Skeletal muscle cell (primary cell): ENCODE measurements around the gene CYP46A1.
A peak's percentile ranks its signal among the peaks of the same experiment; 100 is the strongest.

Experiments
- DNase-seq: peaks from one replicate; pipeline ENCODE4 v3.0.0-alpha.2; 2010; ENCODE audit warnings: low read depth
- H3K4me3 ChIP-seq: 2 replicates; pipeline ENCODE4 v1.5.1; 2011; ENCODE audit warnings: low read depth, mild to moderate bottlenecking, control low read depth, low read length, moderate library complexity

Gene CYP46A1

GRCh38 chr14:99671235-99672224 lies 12.6 kb upstream of the CYP46A1 start:
- H3K4me3 ChIP-seq: no peak overlapping the region
- no peak for DNase-seq

- no peak for DNase-seq
- H3K4me3 ChIP-seq: no peak overlapping the region
Observed at GRCh38 chr14:99672506-99673304, 11.4 kb upstream of the CYP46A1 start.

GRCh38 chr14:99673305-99674063 lies 10.6 kb upstream of the CYP46A1 start:
- no peak overlapping the region for H3K4me3 ChIP-seq
- DNase-seq: no peak

DNA sequence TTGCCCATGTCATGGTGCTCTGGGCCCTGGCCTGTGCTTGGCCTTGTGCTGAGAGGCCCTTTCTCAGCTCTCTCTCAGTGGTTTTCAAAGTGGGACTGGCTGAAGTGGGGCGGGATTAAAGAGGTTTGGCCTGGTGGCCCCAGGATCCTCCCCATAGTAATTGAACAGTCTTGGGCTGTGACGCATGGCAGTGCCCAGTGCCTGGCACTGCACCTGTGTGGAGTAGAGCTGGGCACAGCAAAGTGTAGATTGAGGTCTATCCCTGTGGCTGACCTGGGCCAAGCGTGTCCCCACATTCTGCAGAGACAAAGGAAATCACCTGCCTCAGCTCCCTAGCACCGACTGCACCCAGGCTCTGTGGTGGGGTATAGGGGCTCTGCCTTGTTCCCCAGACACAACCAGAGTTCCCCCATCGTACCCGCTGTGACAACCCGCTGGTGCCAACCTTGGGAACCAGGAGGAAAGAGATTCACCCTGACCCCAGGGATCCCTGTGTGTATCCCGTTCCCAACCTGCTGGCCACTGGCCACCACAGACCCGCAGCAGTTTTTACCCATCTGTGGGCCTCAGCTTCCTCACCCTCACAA lies 9.9 kb upstream of the CYP46A1 start:
- no peak for DNase-seq
- no peak overlapping the region for H3K4me3 ChIP-seq

GRCh38 chr14:99674776-99675381 lies 9.2 kb upstream of the CYP46A1 start:
- H3K4me3 ChIP-seq: no peak overlapping the region
- no peak for DNase-seq

GRCh38 chr14:99675382-99675835 lies 8.7 kb upstream of the CYP46A1 start:
- no peak for DNase-seq
- H3K4me3 ChIP-seq: no peak overlapping the region

GRCh38 chr14:99675951-99676350 lies 8.1 kb upstream of the CYP46A1 start:
- no peak overlapping the region for H3K4me3 ChIP-seq
- DNase-seq: no peak

DNA sequence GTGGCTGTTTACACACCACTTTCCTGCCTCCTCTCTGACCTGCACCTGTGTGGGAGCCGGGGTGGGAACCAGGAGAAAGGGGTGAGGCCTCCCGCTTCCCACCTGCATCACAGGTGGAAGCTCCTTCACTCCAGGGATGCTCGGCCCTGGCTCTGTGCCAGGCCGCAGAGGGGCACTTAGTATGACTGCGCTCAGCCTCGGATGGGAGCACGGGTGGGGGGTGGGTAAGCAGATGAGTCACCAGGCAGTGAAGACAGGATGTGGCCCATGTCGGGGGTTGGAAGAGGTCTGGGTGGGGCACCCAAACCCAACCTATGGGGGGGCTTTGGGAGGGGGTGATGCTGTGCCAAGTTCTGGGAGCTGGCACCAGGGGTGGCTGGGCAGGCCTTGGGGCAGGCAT lies 7.4 kb upstream of the CYP46A1 start:
- DNase-seq: no peak
- no peak overlapping the region for H3K4me3 ChIP-seq

DNA sequence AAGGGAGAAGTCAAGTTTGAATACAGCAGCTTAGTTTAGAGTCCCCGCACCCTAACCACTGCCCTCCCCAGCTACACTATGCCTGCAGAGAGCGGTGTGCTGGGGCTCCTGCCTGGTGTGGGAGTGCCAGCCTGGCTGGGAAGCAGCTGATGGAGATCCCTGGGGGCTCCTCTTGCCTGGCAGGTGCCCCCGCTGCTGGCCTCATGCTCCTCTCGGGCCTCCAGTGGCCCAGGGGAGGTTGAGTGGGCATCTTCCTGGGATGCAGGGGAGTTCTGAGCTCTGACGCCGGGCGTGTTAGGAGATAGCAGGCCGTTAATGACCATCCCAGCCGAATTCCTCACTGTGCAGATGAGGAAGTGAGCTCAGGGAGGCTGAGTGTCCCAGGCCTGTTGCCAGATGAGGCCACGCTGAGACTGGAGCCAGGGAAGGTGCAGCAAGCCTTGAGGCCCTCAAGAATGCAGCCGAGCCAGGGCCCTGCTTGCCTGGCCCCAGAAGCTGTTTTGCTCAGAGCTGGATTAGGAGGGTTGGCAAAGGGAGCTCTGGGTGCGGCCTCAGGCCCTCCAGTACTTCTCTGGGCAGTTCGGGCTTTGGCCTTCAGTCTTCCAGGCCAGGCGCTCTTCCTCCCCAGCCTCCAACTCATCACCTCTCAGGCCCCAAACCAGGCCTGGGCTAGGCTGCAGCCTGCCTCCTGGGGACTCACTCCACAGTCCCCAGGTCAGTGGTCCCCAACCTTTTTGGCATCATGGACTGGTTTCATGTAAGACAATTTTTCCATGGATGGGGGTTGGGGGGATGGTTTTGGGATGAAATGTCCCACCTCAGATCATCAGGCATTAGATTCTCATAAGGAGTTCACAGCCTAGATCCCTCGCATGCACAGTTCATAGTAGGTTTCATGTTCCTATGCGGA lies 6.6 kb upstream of the CYP46A1 start:
- H3K4me3 ChIP-seq: no peak overlapping the region
- no peak for DNase-seq

GRCh38 chr14:99678198-99678597 lies 5.9 kb upstream of the CYP46A1 start:
- H3K4me3 ChIP-seq: no peak overlapping the region
- DNase-seq: no peak

DNA sequence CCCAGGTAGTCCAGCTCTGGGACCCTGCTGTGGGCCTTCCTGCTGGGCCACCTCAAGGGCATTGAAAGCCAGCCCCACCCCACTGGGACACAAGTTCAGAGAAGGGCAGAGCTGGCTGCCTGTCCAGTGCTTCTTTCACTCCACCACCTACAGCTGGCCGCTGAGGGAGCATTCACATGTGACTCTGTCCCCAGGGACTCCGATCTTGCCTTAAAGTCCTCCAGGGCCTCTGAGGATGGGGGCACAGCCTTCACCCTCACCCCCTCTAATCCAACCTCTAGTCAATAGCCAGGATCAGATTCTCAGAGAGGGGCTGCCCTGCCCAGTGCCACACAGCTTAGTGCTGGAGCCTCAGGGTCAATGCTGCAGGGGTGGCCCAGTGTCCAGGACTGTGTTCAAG lies 5.0 kb upstream of the CYP46A1 start:
- H3K4me3 ChIP-seq: no peak overlapping the region
- DNase-seq: no peak

DNA sequence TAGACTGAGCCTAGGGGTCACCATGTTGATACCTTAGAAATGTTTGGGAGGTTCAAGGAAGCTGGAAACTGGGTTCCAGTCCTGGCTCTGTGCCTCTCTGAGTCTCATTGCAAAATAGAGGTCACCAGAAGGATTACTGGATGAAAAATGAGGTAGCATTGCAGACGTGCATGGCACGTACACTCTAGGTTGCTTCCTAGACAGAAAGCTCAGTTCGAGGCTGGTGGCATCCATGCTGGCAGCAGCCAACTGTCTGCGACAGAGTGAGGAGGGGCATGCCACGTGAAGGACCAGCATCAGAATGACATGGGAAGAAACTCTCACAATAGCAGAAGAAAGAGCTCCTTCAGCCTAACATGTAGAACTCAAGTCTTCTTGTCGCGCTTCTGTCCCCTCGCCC lies 4.6 kb upstream of the CYP46A1 start:
- no peak for DNase-seq
- no peak overlapping the region for H3K4me3 ChIP-seq

DNA sequence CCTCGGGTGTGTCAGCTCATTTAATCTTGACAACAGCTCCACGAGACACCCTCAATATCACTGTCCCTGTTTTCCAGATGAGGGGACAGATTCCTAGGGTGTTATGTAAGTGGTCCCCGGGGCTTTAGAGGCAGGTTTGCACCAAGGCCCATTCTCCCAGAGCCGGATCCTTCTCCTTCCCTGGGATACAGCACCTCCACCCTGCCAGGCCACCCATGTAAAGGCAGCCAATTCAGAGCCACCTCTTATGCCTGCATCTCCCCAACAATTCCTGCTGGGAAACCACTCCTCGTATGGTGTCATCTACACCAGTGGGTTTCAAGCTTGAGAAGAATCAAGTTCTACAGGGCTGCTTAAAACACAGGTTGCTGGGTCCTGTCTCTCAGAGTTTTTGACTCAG lies 4.1 kb upstream of the CYP46A1 start:
- no peak for DNase-seq
- H3K4me3 ChIP-seq: no peak overlapping the region

GRCh38 chr14:99681101-99681831 lies 2.8 kb upstream of the CYP46A1 start:
- no peak for DNase-seq
- no peak overlapping the region for H3K4me3 ChIP-seq

DNA sequence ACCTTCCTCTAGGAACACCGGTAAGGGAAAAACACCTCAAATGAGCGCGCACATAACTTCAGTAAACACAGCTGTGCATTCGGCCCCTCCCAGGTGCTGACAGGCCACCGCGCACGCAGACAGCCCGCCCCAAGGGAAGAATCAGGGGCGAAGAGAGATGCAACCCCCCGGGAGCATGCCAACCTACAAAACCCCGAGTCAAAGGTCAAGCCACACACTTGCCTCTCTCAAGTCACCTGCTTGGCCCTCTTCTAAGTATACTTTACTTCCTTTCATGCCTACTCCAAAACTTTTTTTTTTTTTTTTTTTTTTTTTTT lies 2.3 kb upstream of the CYP46A1 start:
- no peak for DNase-seq
- H3K4me3 ChIP-seq: no peak overlapping the region

DNA sequence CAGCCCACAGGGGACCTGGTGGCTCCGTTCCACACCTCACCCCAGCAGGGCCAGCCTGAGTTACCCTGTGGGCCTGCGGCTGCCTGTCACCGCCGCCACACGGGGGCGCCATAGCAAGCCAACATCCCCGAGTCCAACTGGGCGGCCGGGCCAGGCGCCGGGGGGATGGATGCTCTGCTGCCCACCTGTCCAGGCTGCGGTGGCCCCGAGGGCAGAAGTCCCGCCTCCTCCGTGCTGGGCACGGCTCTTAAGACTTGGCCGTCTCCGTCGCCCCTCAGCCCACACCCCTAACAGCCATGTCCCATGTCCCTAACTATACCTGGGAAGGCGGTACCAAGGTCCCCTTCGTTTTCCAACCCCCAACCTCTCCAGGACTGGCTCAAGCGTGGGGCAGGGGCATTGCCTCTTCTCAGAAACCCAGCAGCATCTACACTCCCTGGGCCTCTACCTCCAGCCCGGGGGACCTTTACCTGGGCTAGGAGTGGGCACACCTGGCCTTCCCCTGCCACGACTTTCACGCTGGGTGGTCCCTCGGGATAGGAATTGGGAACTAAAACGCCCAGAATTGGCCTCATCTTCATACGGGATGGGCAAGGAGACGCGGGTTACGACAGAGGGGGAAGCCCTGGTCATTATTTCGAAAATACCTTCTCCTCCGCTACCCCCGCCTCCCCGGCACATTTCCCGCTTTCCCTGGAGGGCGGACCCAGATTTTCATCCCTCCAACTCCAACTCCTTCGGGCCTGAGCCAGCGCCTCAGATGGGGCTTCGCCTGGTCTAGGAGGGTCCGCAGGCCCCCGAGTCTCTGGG lies 1.1 kb upstream of the CYP46A1 start:
- DNase-seq: no peak
- peak overlapping the region; percentile 80 for H3K4me3 ChIP-seq
